Ascending aorta (tissue), 2 donors: Measurements from ENCODE around the gene UGT1A5. TPM values are rescaled to one million over a fixed set of nuclear protein-coding genes. Genes with fewer than 3 reads are reported as not detected.

Experiments used
- DNase-seq, 2 donors: peaks; one replicate each; pipeline ENCODE4 v3.0.0-alpha.2; 2019; ENCODE audit warnings: low spot score in 2 of 2
- H3K27ac ChIP-seq, 2 donors: fragments of 200-600 bp; sonication (generic); one replicate each; pipeline ENCODE4 v1.5.1; 2016 to 2017; ENCODE audit warnings: mild to moderate bottlenecking in 1 of 2
- H3K27me3 ChIP-seq: fragments of 200-600 bp; sonication (generic); one replicate; pipeline ENCODE4 v1.5.1; 2017
- H3K36me3 ChIP-seq, 2 donors: fragments of 200-600 bp; sonication (generic); one replicate each; pipeline ENCODE4 v1.5.1; 2016
- H3K4me1 ChIP-seq, 2 donors: fragments of 200-600 bp; sonication (generic); one replicate each; pipeline ENCODE4 v1.5.1; 2016 to 2017; ENCODE audit warnings: mild to moderate bottlenecking in 1 of 2
- H3K4me3 ChIP-seq, 2 donors: fragments of 200-600 bp; sonication (generic); one replicate each; pipeline ENCODE4 v1.5.1; 2016 to 2017; ENCODE audit warnings: mild to moderate bottlenecking in 1 of 2
- H3K9me3 ChIP-seq, 2 donors: fragments of 200-600 bp; sonication (generic); one replicate each; pipeline ENCODE4 v1.5.1; 2016
- intact Hi-C: fragments of 100-400 bp; cut with DNase I; formaldehyde crosslinking; loops from one replicate; pipeline ENCODE4 v1.15.1; 2023
- total RNA-seq: library from RNA; depleted of rRNA; stranded (reverse); fragments of >200 nt; gene quantifications from one replicate; pipeline ENCODE4 v1.1.0, GENCODE V29; 2016
- TF ChIP-seq, protein P1 (sequence below), 3 experiments: fragments of 200-600 bp in 2 of 3; fragments of 450-650 bp in 1 of 3; sonication (generic) in 2 of 3; IDR thresholded peaks; one replicate each; pipeline ENCODE4 v1.5.1; 2016 to 2019; ENCODE audit warnings: antibody characterized with exemption in 3 of 3, mild to moderate bottlenecking in 1 of 3, moderate library complexity in 1 of 3

The UGT1A5 gene
- total RNA-seq, 1 donor from 2014 or later: not detected

DNA sequence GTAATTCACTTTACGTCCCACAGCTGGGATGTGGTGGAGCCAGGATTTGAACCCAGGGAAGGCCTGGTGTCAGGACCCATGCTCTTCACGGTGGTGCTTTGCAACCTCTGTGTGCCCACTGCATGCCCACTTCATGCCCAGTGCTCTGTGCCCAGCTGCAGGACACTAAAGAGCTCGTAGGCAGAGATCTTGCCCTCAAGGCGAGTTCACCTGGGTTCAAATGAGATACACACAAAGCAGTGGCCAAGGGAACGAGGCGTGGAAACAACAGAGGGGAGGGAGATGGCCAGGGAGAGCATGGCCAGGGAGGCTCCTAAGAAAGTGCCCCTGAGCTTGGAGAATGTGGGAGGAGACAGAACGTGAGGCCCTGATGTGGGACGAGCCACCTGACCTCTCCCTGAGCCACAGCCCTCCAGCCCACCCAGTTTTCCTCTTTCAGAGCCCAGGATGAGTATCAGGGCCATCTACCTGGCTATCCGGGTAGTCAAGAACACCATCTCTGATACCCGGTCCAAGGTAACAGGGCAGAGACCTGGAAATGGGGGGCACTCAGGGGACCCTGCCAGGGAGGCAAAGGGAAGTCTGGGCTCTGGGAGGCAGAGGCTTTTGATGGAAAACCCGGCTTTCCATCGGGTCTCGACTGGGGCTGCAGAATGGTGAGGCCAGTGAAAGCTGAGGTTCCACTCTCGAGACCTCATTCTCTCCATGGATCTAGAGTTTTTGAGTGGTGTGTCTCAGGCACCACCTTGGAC is 85.8 kb downstream of the UGT1A5 start:
- H3K27ac ChIP-seq: no peak overlapping the region
- no peaks in the 10 kb centered on the region for H3K27me3 ChIP-seq
- no peaks in the 10 kb centered on the region for H3K9me3 ChIP-seq
- DNase-seq: no peak
- no peaks in the 10 kb centered on the region for H3K36me3 ChIP-seq
- no peaks in the 10 kb centered on the region for H3K4me1 ChIP-seq
- TF ChIP-seq, protein P1, sequence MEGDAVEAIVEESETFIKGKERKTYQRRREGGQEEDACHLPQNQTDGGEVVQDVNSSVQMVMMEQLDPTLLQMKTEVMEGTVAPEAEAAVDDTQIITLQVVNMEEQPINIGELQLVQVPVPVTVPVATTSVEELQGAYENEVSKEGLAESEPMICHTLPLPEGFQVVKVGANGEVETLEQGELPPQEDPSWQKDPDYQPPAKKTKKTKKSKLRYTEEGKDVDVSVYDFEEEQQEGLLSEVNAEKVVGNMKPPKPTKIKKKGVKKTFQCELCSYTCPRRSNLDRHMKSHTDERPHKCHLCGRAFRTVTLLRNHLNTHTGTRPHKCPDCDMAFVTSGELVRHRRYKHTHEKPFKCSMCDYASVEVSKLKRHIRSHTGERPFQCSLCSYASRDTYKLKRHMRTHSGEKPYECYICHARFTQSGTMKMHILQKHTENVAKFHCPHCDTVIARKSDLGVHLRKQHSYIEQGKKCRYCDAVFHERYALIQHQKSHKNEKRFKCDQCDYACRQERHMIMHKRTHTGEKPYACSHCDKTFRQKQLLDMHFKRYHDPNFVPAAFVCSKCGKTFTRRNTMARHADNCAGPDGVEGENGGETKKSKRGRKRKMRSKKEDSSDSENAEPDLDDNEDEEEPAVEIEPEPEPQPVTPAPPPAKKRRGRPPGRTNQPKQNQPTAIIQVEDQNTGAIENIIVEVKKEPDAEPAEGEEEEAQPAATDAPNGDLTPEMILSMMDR (IDR thresholded peaks at IDR 0.05): no peak
- intact Hi-C loops: no loop called here
- no peak overlapping the region for H3K4me3 ChIP-seq

DNA sequence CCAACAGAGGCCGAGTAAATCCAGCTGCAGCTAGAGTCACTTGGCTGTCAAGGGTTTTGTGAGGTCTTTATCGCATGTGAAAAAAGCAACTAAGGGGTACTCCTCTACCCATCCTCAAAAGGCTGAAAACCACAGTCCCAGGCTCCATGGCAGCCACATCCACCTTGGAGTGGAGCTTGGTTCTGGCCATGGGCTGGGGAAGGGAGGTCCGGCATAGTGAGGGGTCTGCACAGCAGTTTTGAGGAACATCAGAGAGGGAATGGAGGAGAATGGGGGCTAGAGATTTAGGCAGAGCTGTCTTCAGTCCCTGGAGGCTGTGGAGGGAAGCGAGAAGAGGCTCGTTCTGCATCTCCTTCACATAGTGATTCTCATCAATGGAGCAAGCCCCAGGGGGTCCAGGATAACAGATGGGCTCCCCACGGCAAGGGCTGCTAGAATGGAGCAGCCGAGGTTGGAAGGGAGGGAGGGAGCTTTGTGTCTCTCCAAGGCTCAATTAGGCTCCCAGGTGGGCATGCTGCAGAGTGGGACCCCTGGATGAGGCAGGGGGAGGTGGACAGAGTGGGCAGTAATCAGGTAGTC is 86.5 kb downstream of the UGT1A5 start:
- no peaks in the 10 kb centered on the region for H3K4me1 ChIP-seq
- no peaks in the 10 kb centered on the region for H3K9me3 ChIP-seq
- TF ChIP-seq, protein P1 (IDR thresholded peaks at IDR 0.05): no peak
- no peaks in the 10 kb centered on the region for H3K27me3 ChIP-seq
- no peak for DNase-seq
- no peaks in the 10 kb centered on the region for H3K36me3 ChIP-seq
- intact Hi-C loops: no loop called here
- no peak overlapping the region for H3K4me3 ChIP-seq
- H3K27ac ChIP-seq: no peak overlapping the region

DNA sequence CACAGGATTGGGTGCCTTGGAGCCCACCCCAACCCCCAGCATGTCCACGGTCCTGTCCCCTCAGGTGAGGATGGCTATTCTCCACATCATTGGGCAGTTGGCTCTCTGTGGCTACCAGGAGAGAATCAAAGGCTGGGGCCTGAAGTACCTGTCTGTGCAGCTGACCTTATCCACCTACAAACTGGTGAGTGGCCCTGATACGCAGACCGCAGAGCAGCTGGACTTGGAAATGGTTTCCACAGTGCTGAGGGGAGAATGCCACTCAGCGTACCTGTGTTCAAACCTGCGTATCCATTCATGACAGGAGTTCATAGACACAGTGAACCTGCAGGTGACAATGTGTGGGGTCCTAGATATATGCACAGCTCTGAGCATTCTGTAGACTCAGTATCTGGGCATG is 87.0 kb downstream of the UGT1A5 start:
- TF ChIP-seq, protein P1 (IDR thresholded peaks at IDR 0.05): no peak
- no peaks in the 10 kb centered on the region for H3K27me3 ChIP-seq
- H3K4me3 ChIP-seq: no peak overlapping the region
- no peak overlapping the region for H3K27ac ChIP-seq
- intact Hi-C loops: no loop called here
- no peak for DNase-seq
- H3K9me3 ChIP-seq: no peaks in the 10 kb centered on the region
- no peaks in the 10 kb centered on the region for H3K36me3 ChIP-seq
- H3K4me1 ChIP-seq: no peaks in the 10 kb centered on the region

DNA sequence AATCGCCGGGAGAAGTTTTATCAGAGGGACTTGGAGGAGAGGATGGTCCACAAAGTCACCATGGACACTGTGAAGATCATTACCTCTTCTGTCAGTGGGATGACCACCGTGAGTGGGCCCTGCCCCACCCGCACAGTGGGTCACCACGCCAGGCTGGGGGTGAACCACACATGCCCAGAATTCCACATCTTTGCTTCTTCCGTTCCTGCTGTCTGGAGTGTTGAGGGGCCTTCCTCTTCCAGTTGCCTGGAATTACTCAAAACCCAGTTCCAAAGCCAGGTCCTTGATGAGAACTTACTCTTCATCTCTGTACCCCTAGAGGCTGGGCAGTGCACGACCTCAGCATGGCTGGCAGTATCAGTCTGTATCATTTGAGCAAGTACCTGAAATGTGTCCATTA is 87.5 kb downstream of the UGT1A5 start:
- intact Hi-C loops: no loop called here

DNA sequence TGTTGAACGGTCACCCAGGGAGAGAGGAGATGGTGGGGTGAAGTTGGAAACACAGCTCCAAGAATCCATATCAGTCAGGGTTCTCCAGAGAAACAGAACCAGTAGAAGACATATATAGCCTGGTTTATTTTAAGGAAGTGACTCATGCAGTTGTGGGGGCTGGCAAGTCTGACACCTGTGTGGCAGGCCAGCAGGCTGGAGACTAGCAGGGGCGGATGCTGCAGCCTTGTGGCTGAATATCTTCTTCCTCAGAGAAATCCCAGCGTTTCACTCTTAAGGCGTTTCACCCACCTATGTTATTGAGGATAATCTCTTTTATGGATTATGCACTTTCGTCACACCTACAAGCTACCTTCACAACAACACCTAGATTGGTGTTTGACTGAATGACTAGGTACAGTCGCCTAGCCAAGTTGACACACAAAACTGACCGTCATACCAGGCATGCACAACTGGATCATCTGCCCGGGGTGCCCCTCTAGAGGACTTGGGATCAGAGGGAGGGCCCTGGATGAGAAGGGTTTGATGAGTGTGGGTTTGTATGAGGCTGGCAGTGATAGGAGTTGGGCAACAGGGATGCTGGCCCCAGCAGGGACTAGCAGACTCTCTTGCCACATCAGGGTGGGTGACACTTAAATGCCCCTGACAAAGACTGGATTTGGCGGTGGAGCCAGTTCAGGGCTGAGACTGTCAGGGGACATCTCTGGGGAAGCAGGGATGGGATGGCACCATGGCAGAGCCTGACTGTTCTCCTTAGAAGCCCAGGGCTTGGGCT is 88.8 kb downstream of the UGT1A5 start:
- Histone ChIP-seq H3K4me1 (no peaks in the 10 kb centered on the region), H3K9me3 (no peaks in the 10 kb centered on the region), H3K27me3 (no peaks in the 10 kb centered on the region), H3K27ac (no peak overlapping the region), H3K36me3 (no peaks in the 10 kb centered on the region), H3K4me3 (no peak overlapping the region)
- intact Hi-C loops: no loop called here
- DNase-seq: no peak
- TF ChIP-seq, protein P1 (IDR thresholded peaks at IDR 0.05): no peak

More for the DNA sequence above, 87.5 kb downstream of the UGT1A5 start:
- Histone ChIP-seq H3K9me3 (no peaks in the 10 kb centered on the region), H3K4me3 (no peak overlapping the region), H3K4me1 (no peaks in the 10 kb centered on the region), H3K27ac (no peak overlapping the region), H3K27me3 (no peaks in the 10 kb centered on the region), H3K36me3 (no peaks in the 10 kb centered on the region)
- TF ChIP-seq, protein P1 (IDR thresholded peaks at IDR 0.05): no peak
- no peak for DNase-seq
